Measurements from ENCODE around the gene CTTN. TPM values are rescaled to one million over a fixed set of nuclear protein-coding genes. Genes with fewer than 3 reads are reported as not detected.

The CTTN gene
- total RNA-seq, 2 experiments from 2014 or later: 49.6 to 52.6 TPM

DNA sequence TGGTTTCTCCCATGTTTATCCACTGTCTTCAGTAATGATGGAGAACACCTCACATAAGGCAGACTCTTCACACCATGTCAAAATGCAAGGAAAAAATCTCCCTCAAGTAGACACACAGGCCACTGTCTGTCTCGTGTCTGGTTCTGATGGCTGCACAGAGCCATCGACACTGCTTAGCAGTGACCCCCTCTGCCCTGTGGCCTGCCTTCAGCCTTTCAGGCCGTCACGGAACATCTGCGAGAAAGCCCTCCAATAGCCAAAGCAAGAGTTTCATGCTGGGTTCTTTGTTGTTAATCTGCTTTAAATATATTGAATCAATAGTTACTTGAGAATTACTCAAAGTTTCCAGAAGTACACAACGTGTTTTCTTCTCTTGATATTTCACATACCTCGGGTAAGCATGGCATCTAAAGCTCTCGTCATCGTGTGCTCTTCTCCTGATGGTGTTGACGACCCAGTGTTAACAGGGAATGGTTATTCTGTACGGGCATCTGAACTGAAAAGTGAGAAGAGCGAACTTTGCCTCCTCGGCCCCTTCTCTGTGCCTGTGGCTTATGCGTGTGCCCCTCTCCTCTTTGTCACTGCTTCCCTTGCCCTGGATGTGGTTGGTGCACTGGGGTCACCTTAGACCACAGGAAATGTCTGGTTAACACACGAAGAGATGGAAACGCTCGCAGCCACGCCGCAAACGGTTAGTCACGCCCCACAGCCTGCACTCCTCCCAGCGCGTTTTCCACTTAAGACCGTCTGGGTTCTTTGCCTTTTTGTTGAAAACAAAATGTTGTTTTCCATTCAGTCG lies 33.4 kb upstream of the CTTN start:
- peak; percentile 88 for DNase-seq
- H3K27ac Mint-ChIP-seq: peak overlapping the region; percentile 86
- H3K4me1 Mint-ChIP-seq (ENCODE audit: low read depth): peaks cover 24% of the 10 kb centered on the region
- POLR2A ChIA-PET: no interaction called here
- H3K9me3 Mint-ChIP-seq: no peaks in the 10 kb centered on the region
- peak overlapping the region; percentile 65 for H3K4me3 Mint-ChIP-seq
- intact Hi-C loops (cut with micrococcal nuclease): loop anchor here (1.0 kb wide), 1 partner anchor 33 kb away; the partner anchor contains the start of gene CTTN
- no peaks in the 10 kb centered on the region for H3K27me3 Mint-ChIP-seq
- H3K36me3 Mint-ChIP-seq: peaks cover 41% of the 10 kb centered on the region
- CTCF ChIA-PET: no interaction called here

DNA sequence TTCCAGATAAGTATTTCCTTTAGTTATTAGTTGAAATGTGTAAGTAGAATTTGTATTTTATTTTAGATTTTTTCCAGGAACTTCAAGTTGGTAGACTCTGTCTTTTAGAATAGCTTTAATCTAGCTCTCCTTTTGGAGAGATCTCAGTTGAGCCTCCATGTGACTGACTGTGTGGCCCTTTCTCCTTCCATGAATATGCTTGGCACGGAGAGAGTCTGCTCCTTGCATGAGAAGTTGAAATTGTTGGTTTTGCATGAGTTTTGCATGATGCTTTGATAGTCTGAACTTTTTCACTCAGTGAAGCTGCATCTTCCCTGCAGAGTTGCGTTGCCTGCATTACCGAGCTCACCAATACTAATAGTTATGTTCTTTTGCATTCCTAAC lies 32.8 kb upstream of the CTTN start:
- Mint-ChIP-seq H3K9me3 (no peaks in the 10 kb centered on the region), H3K27me3 (no peaks in the 10 kb centered on the region), H3K4me1 (ENCODE audit: low read depth) (peaks cover 24% of the 10 kb centered on the region), H3K4me3 (peak overlapping the region; percentile 65), H3K27ac (peak overlapping the region; percentile 86), H3K36me3 (peaks cover 42% of the 10 kb centered on the region)
- POLR2A ChIA-PET: no interaction called here
- intact Hi-C loops (cut with micrococcal nuclease): loop anchor here (1.0 kb wide), 1 partner anchor 33 kb away; the partner anchor contains the start of gene CTTN
- DNase-seq: no peak
- CTCF ChIA-PET: no interaction called here

DNA sequence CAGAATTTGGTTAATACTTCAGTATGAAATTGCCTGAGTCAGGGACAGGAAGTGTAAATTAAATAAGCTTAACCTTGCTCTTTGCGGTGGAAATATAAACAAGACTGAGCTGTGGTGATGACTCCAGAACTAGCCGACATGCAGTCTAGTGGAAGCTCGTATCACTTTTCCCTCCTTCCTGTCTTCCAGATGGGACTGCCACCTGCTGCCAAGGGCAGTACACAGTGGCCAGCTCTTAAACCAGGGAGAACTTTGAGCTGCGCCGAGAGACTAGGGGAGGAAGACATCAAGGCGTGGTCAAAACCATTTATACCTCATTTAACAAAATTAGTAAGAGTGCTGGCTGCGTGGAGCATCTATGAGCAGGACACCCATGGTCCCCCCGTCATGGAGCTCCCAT lies 31.3 kb upstream of the CTTN start:
- Mint-ChIP-seq H3K36me3 (peaks cover 41% of the 10 kb centered on the region), H3K4me3 (no peak overlapping the region), H3K4me1 (ENCODE audit: low read depth) (peaks cover 24% of the 10 kb centered on the region), H3K27me3 (no peaks in the 10 kb centered on the region), H3K27ac (no peak overlapping the region), H3K9me3 (peaks cover 3% of the 10 kb centered on the region)
- CTCF ChIA-PET: no interaction called here
- intact Hi-C loops (cut with micrococcal nuclease): no loop called here
- POLR2A ChIA-PET: no interaction called here
- DNase-seq: no peak

DNA sequence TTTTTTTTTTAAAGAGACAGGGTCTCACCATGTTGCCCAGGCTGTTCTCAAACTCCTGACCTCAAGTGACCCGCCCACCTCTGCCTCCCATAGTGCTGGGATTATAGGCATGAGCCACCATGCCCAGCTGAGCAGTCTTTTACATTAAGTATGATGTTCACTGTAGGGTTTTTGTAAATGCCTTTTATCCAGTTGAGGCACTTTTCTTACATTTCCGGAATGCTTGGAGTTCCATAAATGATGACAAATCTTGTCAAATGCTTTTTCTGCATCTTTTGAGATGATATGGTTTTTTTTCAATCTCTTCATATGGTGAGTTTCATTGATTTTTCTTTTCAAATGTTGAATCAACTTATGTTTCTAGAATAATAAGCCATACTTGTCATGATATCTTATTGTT lies 29.4 kb upstream of the CTTN start:
- DNase-seq: no peak
- intact Hi-C loops (cut with micrococcal nuclease): no loop called here
- Mint-ChIP-seq H3K27ac (no peak overlapping the region), H3K36me3 (peaks cover 49% of the 10 kb centered on the region), H3K4me1 (ENCODE audit: low read depth) (peaks cover 19% of the 10 kb centered on the region), H3K4me3 (no peak overlapping the region), H3K9me3 (peaks cover 3% of the 10 kb centered on the region), H3K27me3 (no peaks in the 10 kb centered on the region)
- POLR2A ChIA-PET: no interaction called here
- CTCF ChIA-PET: interaction anchor here (1.1 kb wide), 1 partner anchor 37 kb away, joined by 6 read pairs; no protein-coding TSS in a partner anchor

DNA sequence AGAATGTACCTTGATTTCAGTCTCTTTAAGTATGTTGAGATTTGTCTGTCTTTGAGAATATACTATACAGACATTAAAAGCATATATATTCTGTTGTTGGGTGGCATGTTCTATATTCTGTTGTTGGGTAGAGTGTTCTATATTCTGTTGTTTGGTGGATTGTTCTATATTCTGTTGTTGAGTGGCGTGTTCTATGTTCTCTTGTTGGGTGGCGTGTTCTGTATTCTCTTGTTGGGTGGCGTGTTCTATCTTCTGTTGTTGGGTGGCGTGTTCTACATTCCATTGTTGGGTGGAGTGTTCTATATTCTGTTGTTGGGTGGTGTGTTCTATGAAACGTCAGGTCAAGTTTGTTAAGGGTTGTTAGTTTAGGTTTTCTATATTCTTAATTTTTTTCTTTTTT lies 27.1 kb upstream of the CTTN start:
- CTCF ChIA-PET: no interaction called here
- no peak overlapping the region for H3K27ac Mint-ChIP-seq

DNA sequence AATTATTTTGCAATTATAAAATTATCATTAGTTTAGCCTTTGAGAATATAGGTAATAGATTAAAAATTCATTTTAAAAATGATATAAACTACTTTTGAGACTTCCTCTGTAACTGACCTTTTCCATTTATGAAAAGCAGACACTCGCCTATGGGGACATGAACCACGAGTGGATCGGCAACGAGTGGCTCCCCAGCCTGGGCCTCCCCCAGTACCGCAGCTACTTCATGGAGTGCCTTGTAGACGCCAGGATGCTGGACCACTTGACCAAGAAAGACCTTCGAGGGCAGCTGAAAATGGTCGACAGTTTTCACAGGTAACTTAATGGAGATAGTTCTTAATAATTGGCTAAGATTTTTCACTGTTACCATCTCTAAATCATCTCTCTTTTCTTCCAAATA lies 26.3 kb upstream of the CTTN start:
- ChIA-PET CTCF (no interaction called here), POLR2A (no interaction called here)
- intact Hi-C loops (cut with micrococcal nuclease): no loop called here
- H3K9me3 Mint-ChIP-seq: peaks cover 3% of the 10 kb centered on the region
- peaks cover 43% of the 10 kb centered on the region for H3K36me3 Mint-ChIP-seq
- no peak overlapping the region for H3K27ac Mint-ChIP-seq
- no peaks in the 10 kb centered on the region for H3K4me1 Mint-ChIP-seq (ENCODE audit: low read depth)
- no peaks in the 10 kb centered on the region for H3K27me3 Mint-ChIP-seq
- H3K4me3 Mint-ChIP-seq: no peak overlapping the region
- DNase-seq: no peak

More for the DNA sequence above, 27.1 kb upstream of the CTTN start:
- Mint-ChIP-seq H3K4me3 (no peak overlapping the region), H3K36me3 (peaks cover 44% of the 10 kb centered on the region), H3K27me3 (no peaks in the 10 kb centered on the region), H3K9me3 (peaks cover 3% of the 10 kb centered on the region), H3K4me1 (ENCODE audit: low read depth) (no peaks in the 10 kb centered on the region)
- intact Hi-C loops (cut with micrococcal nuclease): no loop called here
- DNase-seq: no peak
- POLR2A ChIA-PET: no interaction called here

DNA sequence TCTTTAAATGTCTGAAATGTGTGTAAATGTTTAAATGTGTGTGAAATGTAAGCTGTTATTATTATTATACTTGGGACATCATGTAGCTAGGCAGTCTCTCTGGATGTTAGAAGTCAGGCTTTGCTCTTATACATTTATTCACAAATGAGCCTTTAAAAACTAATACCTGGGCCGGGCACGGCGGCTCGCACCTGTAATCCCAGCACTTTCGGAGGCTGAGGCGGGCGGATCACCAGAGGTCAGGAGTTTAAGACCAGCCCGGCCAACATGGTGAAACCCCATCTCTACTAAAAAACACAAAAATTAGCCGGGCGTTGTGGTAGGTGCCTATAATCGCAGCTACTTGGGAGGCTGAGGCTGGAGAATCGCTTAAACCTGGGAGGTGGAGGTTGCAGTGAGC lies 21.7 kb upstream of the CTTN start:
- POLR2A ChIA-PET: no interaction called here
- Mint-ChIP-seq H3K4me3 (no peak overlapping the region), H3K27me3 (no peaks in the 10 kb centered on the region), H3K36me3 (peaks cover 39% of the 10 kb centered on the region), H3K9me3 (no peaks in the 10 kb centered on the region), H3K4me1 (ENCODE audit: low read depth) (no peaks in the 10 kb centered on the region), H3K27ac (no peak overlapping the region)
- DNase-seq: no peak
- intact Hi-C loops (cut with micrococcal nuclease): no loop called here
- CTCF ChIA-PET: no interaction called here

DNA sequence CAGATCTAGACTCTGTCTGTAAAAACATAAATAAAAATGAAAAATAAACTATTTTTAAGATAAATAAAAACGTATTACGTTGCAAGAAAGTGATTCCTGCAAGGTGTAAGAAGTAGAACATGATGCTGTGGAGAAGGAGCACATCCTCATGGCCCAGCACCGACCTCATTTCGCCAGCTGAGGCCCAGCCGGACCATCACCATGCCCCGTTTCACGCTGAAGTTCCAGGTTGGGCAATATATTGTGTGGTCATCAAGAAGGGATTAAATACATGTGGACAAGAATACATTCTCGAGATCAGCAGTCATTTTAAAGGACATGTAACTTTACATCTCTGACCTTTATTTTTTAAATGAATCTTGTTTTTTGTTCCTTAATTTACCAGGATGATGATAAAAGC lies 20.7 kb upstream of the CTTN start:
- intact Hi-C loops (cut with micrococcal nuclease): no loop called here
- Mint-ChIP-seq H3K4me3 (no peak overlapping the region), H3K36me3 (peaks cover 33% of the 10 kb centered on the region), H3K9me3 (no peaks in the 10 kb centered on the region), H3K27ac (no peak overlapping the region), H3K27me3 (no peaks in the 10 kb centered on the region), H3K4me1 (ENCODE audit: low read depth) (no peaks in the 10 kb centered on the region)
- no peak for DNase-seq
- ChIA-PET POLR2A (no interaction called here), CTCF (interaction anchor here (1.1 kb wide), 1 partner anchor 46 kb away, joined by 3 read pairs; no protein-coding TSS in a partner anchor)

DNA sequence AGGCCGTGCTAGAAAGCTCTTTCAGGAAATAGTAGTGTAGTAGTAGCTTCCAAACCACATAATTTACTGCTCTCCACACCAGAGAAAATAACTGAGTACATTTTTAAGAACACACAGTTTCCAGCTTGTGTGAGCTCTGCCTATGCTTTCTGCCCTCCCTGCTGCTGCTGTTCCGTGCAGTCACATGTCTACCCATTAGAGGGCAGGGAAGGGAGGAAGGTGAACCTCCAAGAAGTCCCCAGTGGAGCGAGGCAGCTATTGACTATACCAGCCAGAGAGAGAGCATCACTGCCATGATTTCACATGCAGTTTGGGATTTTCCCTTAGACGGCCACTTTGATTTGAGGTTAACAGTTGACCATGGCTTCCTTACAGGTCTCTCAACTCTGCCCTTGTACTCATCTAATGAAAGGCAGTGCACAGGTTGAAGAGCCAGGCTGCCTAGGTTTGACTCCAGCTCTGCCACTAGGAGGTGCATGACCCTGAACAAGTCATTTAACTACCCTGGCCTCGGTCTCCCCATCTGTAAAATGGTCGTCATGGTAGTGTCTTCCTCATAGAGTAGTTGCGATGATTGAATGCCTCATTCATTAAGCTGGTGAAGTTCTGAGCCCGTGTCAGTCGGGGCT lies 19.7 kb upstream of the CTTN start:
- Mint-ChIP-seq H3K4me3 (no peak overlapping the region), H3K9me3 (no peaks in the 10 kb centered on the region), H3K4me1 (ENCODE audit: low read depth) (no peaks in the 10 kb centered on the region), H3K36me3 (peaks cover 28% of the 10 kb centered on the region), H3K27me3 (no peaks in the 10 kb centered on the region), H3K27ac (no peak overlapping the region)
- POLR2A ChIA-PET: no interaction called here
- no peak for DNase-seq
- intact Hi-C loops (cut with micrococcal nuclease): no loop called here
- CTCF ChIA-PET: interaction anchor here (0.5 to 1.1 kb wide), 2 partner anchors 47 to 459 kb away, joined by 3 read pairs; no protein-coding TSS in a partner anchor

DNA sequence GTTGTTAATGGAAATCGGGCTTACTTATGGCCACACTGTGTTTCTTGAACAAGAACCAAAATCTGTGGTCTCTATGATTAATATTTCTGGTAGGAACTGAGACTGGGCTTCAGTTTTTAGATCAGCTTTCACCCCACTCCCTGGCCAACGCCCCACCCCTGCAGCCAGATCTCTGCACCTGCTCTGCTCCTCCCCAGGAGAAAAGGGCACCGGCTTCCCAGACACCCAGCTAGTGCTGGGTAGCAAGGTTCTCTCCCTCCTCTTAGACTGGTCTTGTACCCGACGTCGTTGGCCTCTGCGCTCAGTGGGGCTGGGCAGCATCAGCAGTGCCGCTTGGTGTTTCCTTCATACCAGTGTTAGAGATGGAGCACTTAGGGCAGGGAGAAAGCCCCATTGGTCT lies 17.0 kb upstream of the CTTN start:
- Mint-ChIP-seq H3K4me3 (no peak overlapping the region), H3K27ac (no peak overlapping the region), H3K27me3 (no peaks in the 10 kb centered on the region), H3K36me3 (peaks cover 34% of the 10 kb centered on the region), H3K9me3 (no peaks in the 10 kb centered on the region), H3K4me1 (ENCODE audit: low read depth) (no peaks in the 10 kb centered on the region)
- DNase-seq: no peak
- intact Hi-C loops (cut with micrococcal nuclease): no loop called here
- ChIA-PET CTCF (no interaction called here), POLR2A (no interaction called here)

DNA sequence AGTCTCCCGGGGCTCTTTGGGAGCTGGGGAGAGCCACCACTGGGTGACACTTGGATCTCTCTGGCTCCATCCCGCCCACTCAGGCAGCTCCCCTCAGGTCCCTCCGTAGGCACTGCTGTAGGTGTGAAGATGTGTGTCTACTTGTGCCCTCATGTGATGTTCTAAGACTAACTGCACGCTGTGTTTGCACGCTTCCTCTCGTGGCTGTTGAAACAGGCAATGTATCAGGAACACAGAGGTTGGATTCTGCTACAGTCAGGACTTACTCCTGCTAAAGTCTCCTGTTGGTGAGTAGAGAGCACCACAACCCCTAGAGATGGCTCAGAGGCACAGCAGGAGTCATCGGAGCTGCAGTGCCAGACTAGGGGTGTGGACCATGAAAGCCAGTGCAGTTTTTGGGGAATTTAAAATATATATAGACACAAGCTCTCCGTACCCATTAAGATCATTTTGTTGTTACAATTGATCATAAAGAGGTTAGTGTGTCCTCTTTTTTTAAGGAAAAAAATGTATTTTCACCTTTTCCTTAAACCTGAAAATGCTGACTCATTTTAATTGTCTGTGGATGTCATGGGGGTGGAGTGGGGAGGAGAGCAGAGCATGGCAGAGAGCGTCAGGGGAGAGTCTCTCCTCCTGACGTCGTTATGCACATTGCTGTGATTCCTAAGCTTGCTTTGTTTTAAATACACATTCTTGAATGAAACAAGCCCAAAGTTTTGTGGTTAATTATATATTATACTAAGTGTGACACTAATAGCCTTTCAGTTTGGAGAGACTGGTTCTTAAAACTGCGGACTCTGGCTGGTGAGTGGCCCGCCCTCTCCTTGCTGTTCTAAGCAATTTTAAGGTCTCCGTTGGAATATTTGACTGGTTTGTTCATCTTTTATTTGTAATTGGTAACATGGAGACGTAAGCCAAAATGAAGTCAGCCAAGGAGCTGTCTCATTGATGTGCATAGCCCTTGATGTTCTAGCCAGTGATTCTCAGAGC lies 16.2 kb upstream of the CTTN start:
- H3K9me3 Mint-ChIP-seq: no peaks in the 10 kb centered on the region
- CTCF ChIA-PET: no interaction called here
- DNase-seq: no peak
- POLR2A ChIA-PET: no interaction called here
- intact Hi-C loops (cut with micrococcal nuclease): no loop called here
- H3K27ac Mint-ChIP-seq: no peak overlapping the region
- H3K4me1 Mint-ChIP-seq (ENCODE audit: low read depth): no peaks in the 10 kb centered on the region
- H3K4me3 Mint-ChIP-seq: no peak overlapping the region
- no peaks in the 10 kb centered on the region for H3K27me3 Mint-ChIP-seq
- H3K36me3 Mint-ChIP-seq: peaks cover 29% of the 10 kb centered on the region
